ENCODE results near the gene CD320.

GRCh38 chr19:8336072-8336569, 28.0 kb upstream of the CD320 start:
- TF ChIP-seq EP300 (IDR thresholded peaks at IDR 0.05) (no peak), CTCF (IDR thresholded peaks at IDR 0.05) (no peak), POLR2AphosphoS5 (IDR thresholded peaks at IDR 0.05) (no peak), POLR2A (IDR thresholded peaks at IDR 0.05; ENCODE audit: low read depth) (no peak)
